ENCODE results near the gene UNC13D. TPM values are rescaled to one million over a fixed set of nuclear protein-coding genes. Genes with fewer than 3 reads are reported as not detected.

UNC13D gene
- 13.7 and 14.8 TPM in 2 replicates for total RNA-seq

GRCh38 chr17:75843577-75844529 is at the start of gene UNC13D:
UNC13D (minus strand) TSS chr17:75844404; CDS start chr17:75844337, 67 bp downstream.

GRCh38 chr17:75878174-75878998 is 34.2 kb upstream of the UNC13D start, which contains the start of gene TRIM47:
TRIM47 (minus strand) TSS chr17:75878581; CDS start chr17:75878548, 33 bp downstream.

GRCh38 chr17:75855310-75856061 is 11.3 kb upstream of the UNC13D start, which contains the start of gene WBP2:
WBP2 (minus strand) TSS chr17:75855335; CDS start chr17:75855297, 38 bp downstream.

GRCh38 chr17:75784473-75785015 is 59.7 kb downstream of the UNC13D start, which contains the start of gene UNK:
UNK (plus strand) TSS chr17:75784806; CDS start chr17:75784881, 75 bp downstream.

Other genes with a start within 250 kb of the UNC13D start
- gene SMIM5, start 211.0 kb downstream of the UNC13D start, total RNA-seq, result 0.34 and 0.93 TPM in 2 replicates
- 17.4 and 27.6 TPM in 2 replicates for gene RECQL5, start 177.2 kb downstream of the UNC13D start, total RNA-seq
- gene SAP30BP, start 177.1 kb downstream of the UNC13D start, total RNA-seq, result 52.3 and 65.1 TPM in 2 replicates
- gene ITGB4, start 122.9 kb downstream of the UNC13D start, total RNA-seq, result 488 and 974 TPM in 2 replicates
- gene GALK1, start 79.2 kb downstream of the UNC13D start, total RNA-seq, result 9.9 and 16.0 TPM in 2 replicates
- 9.2 and 16.2 TPM in 2 replicates for gene UNK, start 59.6 kb downstream of the UNC13D start, total RNA-seq
- 29.7 and 40.7 TPM in 2 replicates for gene WBP2, start 10.9 kb upstream of the UNC13D start, total RNA-seq
- 14.4 and 47.8 TPM in 2 replicates for gene TRIM47, start 34.2 kb upstream of the UNC13D start, total RNA-seq
- gene TRIM65, start 52.5 kb upstream of the UNC13D start, total RNA-seq, result 18.1 and 25.3 TPM in 2 replicates
- gene MRPL38, start 60.5 kb upstream of the UNC13D start, total RNA-seq, result 33.5 TPM in 2 replicates
- 11.3 and 18.5 TPM in 2 replicates for gene FBF1, start 96.6 kb upstream of the UNC13D start, total RNA-seq
- 37.3 and 72.5 TPM in 2 replicates for gene ACOX1, start 134.8 kb upstream of the UNC13D start, total RNA-seq
- gene TEN1, start 134.8 kb upstream of the UNC13D start, total RNA-seq, result 12.9 and 20.5 TPM in 2 replicates
- 0.68 and 1.8 TPM in 2 replicates for gene CDK3, start 156.5 kb upstream of the UNC13D start, total RNA-seq
- 40.3 and 69.8 TPM in 2 replicates for gene EVPL, start 182.9 kb upstream of the UNC13D start, total RNA-seq
- gene SRP68, start 228.1 kb upstream of the UNC13D start, total RNA-seq, result 44.1 and 75.0 TPM in 2 replicates
- gene GALR2, start 230.4 kb upstream of the UNC13D start, total RNA-seq, result 0.14 TPM in 1 of 2 replicates, not detected in the other
- gene ZACN, start 234.8 kb upstream of the UNC13D start, total RNA-seq, result not detected in 2 replicates

Measured in nasal cavity respiratory epithelium epithelial cell of viscerocranial mucosa (primary cell).